WERI-Rb-1 (cell line): ENCODE results near the gene UFSP1.

Source experiments
- DNase-seq: peaks from one replicate; pipeline ENCODE4 v3.0.0-alpha.2; 2020
- H3K27ac ChIP-seq: fragments of 250-450 bp; sonication (Bioruptor Pico); 2 replicates; pipeline ENCODE4 v1.5.1; 2020; ENCODE audit warnings: mild to moderate bottlenecking, moderate library complexity
- H3K27me3 ChIP-seq: fragments of 250-450 bp; sonication (Bioruptor Pico); 2 replicates; pipeline ENCODE4 v1.5.1; 2021; ENCODE audit warnings: mild to moderate bottlenecking, low read depth, moderate library complexity; ENCODE audit not compliant: insufficient read depth, severe bottlenecking
- H3K36me3 ChIP-seq: fragments of 250-450 bp; sonication (Bioruptor Pico); 2 replicates; pipeline ENCODE4 v1.5.1; 2020; ENCODE audit warnings: mild to moderate bottlenecking, moderate library complexity
- H3K4me3 ChIP-seq: 2 replicates; pipeline ENCODE4 v1.5.1; 2011; ENCODE audit warnings: low read depth, mild to moderate bottlenecking, control low read depth, low read length
- H3K9me3 ChIP-seq: fragments of 250-450 bp; sonication (Bioruptor Pico); 2 replicates; pipeline ENCODE4 v1.5.1; 2021; ENCODE audit warnings: mild to moderate bottlenecking, moderate library complexity; ENCODE audit not compliant: severe bottlenecking
- CTCF ChIP-seq: IDR thresholded peaks from 2 replicates; pipeline ENCODE4 v1.5.1; 2011; ENCODE audit warnings: low read depth, mild to moderate bottlenecking, control low read depth, inconsistent platforms, low read length

Gene UFSP1

GRCh38 chr7:100892364-100893317 is 3.1 kb upstream of the UFSP1 start:
- Histone ChIP-seq H3K27ac (no peak overlapping the region), H3K4me3 (no peak overlapping the region), H3K27me3 (peaks cover 35% of the 10 kb centered on the region), H3K36me3 (peaks cover 17% of the 10 kb centered on the region), H3K9me3 (no peaks in the 10 kb centered on the region)
- no peak for DNase-seq
- TF ChIP-seq CTCF, result no peak

- H3K27me3 ChIP-seq, result peaks cover 28% of the 10 kb centered on the region
- no peak overlapping the region for H3K27ac ChIP-seq
- DNase-seq, result no peak
- no peaks in the 10 kb centered on the region for H3K9me3 ChIP-seq
- no peak for TF ChIP-seq CTCF
- no peak overlapping the region for H3K4me3 ChIP-seq
- peaks cover 26% of the 10 kb centered on the region for H3K36me3 ChIP-seq
Measured at GRCh38 chr7:100891568-100892247, 2.2 kb upstream of the UFSP1 start.

DNA sequence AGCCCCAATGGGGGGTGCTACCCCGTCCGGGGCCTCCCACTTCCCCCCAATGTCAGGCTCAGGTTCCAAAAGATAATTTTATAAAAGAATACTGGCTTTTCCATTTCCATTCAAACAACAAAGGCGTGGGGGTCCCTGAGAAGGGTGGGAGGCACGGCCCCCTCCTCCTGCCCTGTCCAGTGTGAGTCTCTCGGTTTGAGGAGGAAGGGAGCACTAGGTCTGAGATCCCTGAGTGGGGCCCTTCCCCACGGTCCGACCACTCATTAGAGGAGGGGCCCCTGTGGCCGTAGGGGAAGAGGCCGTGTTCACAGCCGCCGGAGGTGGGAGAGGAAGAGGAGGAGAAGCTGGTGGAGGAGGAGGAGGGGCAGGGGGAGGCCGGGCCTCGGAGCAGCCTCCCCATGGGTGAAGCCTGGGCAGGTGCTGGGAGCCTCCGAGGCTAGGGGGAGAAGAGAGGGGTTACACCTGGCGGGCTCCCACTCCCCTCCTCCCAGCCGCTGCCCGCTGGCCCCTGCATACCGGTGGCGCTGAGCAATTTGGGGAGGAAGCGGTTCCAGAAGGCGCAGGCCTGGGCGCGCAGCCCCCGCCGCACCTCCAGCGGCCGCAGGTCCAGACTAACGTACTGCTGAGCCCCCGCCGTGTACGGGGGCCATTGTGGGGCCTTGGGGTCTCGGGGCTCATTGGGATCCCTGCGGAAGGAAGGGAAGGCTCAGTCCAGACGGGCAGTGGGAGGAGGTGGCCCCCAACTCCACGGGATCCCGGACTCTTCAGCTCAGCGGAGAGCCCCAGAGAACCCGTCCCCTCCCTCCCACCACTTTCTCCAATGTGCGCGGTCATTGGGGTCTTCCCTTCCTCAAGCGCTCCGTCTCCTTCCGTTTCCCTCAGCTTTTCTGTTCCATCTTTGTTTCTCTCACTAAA is 1.4 kb upstream of the UFSP1 start:
- peaks cover 34% of the 10 kb centered on the region for H3K36me3 ChIP-seq
- H3K27ac ChIP-seq, result peak overlapping the region; percentile 82
- DNase-seq, result no peak
- H3K4me3 ChIP-seq, result peak overlapping the region; percentile 67
- H3K9me3 ChIP-seq, result no peaks in the 10 kb centered on the region
- peaks cover 20% of the 10 kb centered on the region for H3K27me3 ChIP-seq
- no peak for TF ChIP-seq CTCF

GRCh38 chr7:100888291-100888987 is 1.1 kb downstream of the UFSP1 start:
- Histone ChIP-seq H3K4me3 (peak overlapping the region; percentile 70), H3K36me3 (peaks cover 59% of the 10 kb centered on the region), H3K9me3 (no peaks in the 10 kb centered on the region), H3K27me3 (no peaks in the 10 kb centered on the region), H3K27ac (peak overlapping the region; percentile 81)
- TF ChIP-seq CTCF, result no peak
- DNase-seq, result no peak

DNA sequence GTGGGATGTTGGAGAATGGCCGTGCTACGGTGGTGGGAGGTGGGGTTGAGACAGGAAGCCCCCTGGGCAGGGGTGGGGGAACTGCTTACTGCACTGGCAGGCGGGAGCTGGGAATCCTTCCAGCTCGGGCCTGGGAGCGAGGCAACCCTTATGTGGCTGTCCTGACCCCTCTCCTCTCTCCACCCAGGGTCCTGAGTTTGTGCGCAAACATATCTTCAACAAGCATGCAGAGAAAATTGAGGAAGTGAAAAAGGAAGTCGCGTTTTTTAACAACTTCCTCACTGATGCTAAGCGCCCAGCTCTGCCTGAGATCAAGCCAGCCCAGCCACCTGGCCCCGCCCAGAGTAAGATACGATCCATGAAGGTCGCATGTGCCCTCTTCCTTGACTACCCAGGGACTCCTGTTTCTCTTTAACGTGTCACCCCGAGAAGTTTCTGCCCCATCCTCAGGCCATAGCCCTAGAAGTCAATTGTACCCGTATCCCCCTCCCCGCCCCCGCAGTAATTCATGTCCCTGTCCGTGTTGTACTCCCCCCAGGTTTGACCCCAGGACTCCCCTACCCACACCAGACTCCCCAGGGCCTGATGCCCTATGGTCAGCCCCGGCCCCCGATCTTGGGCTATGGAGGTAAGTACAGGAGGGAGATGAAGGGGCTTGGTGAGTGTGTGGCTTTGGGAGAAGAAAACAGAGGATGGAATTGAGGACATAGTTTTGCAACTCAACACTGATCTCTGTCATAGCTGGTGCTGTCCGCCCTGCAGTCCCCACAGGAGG is 1.8 kb downstream of the UFSP1 start:
- H3K27me3 ChIP-seq, result no peaks in the 10 kb centered on the region
- no peak for TF ChIP-seq CTCF
- DNase-seq, result no peak
- H3K27ac ChIP-seq, result no peak overlapping the region
- H3K9me3 ChIP-seq, result no peaks in the 10 kb centered on the region
- H3K36me3 ChIP-seq, result peaks cover 66% of the 10 kb centered on the region
- no peak overlapping the region for H3K4me3 ChIP-seq
